K562 (cell line): ENCODE data around the gene RNF121. TPM values are rescaled to one million over a fixed set of nuclear protein-coding genes. Genes with fewer than 3 reads are reported as not detected.

Experiments used
- ATAC-seq: fragments of 200-7000 bp; cut with Tn5 transposase; 3 replicates; pipeline ENCODE4 v1.9.1; 2020; ENCODE audit warnings: moderate library complexity
- BruUV-seq: library from RNA; stranded (reverse); fragments of 400-500 nt; replicated peaks from 2 replicates; lab custom pipeline; 2021; lab: Mats Ljungman, UMichigan
- CTCF ChIA-PET: fragments of 300-600 bp; formaldehyde crosslinking; extraction: SDS; loops from one replicate; lab custom pipeline; 2021; ENCODE audit warnings: low intra/inter-chr PET ratio; lab: Yijun Ruan, JAX
- POLR2A ChIA-PET: fragments of 300-600, 350-650 bp; sonication (Branson Sonifier 250); formaldehyde crosslinking; extraction: SDS; loops from one replicate; lab custom pipeline; 2021; ENCODE audit warnings: antibody characterized with exemption, inconsistent platforms; lab: Yijun Ruan, JAX
- DNase-seq, 4 experiments: peaks; one replicate each; pipeline versions ENCODE4 v3.0.0 to v3.0.0-alpha.2; 2011 to 2018; ENCODE audit warnings: low spot score in 3 of 4, mixed read lengths in 3 of 4; ENCODE audit errors: extremely low read depth in 1 of 4
- FAIRE-seq: peaks from 2 replicates; lab custom pipeline; 2011; peaks lifted over from hg19 to GRCh38; lab: Jason Lieb, UNC
- H2AFZ ChIP-seq: 2 replicates; pipeline ENCODE4 v1.6.0; 2011; ENCODE audit warnings: low read depth, low read length, control low read depth, inconsistent platforms
- H3K27ac ChIP-seq: fragments of 200-600 bp; 3 replicates; pipeline ENCODE4 v1.8.0; 2011; ENCODE audit warnings: low read depth, mild to moderate bottlenecking, control low read depth, inconsistent platforms, low read length, moderate library complexity, mixed read lengths; ENCODE audit errors: extremely low read depth
- H3K27me3 ChIP-seq, 2 experiments: fragments of 300-600 bp in 1 of 2; 2 replicates in 1 of 2; 3 replicates in 1 of 2; pipeline versions ENCODE4 v1.6.0 to v1.8.0; 2011; ENCODE audit warnings: inconsistent platforms in 2 of 2, low read length in 2 of 2, mild to moderate bottlenecking in 1 of 2, mixed read lengths in 1 of 2, moderate library complexity in 1 of 2; ENCODE audit not compliant: control insufficient read depth in 2 of 2, insufficient read depth in 2 of 2
- H3K36me3 ChIP-seq: fragments of 300-600 bp; 3 replicates; pipeline ENCODE4 v1.8.0; 2011; ENCODE audit warnings: mild to moderate bottlenecking, low read length, inconsistent platforms; ENCODE audit not compliant: control insufficient read depth, insufficient read depth
- H3K4me1 ChIP-seq, 2 experiments: fragments of 200-600 bp in 1 of 2; replicated peaks in 1 of 2; 2 replicates in 1 of 2; 3 replicates in 1 of 2; pipeline versions ENCODE4 v1.5.1 to v1.8.0; 2011; ENCODE audit warnings: inconsistent platforms in 2 of 2, low read length in 2 of 2, mild to moderate bottlenecking in 1 of 2, mixed read lengths in 1 of 2, moderate library complexity in 1 of 2; ENCODE audit not compliant: control insufficient read depth in 2 of 2, insufficient read depth in 2 of 2
- H3K4me2 ChIP-seq: 2 replicates; pipeline ENCODE4 v1.6.1; 2011; ENCODE audit warnings: low read length, control low read depth, inconsistent platforms, mixed read lengths; ENCODE audit not compliant: insufficient read depth
- H3K4me3 ChIP-seq: fragments of 200-600 bp; sonication (generic), shearing (Covaris generic); 2 replicates; pipeline ENCODE4 v1.5.1; 2016; ENCODE audit warnings: control low read depth, inconsistent platforms
- H3K79me2 ChIP-seq: fragments of 200-600 bp; 3 replicates; pipeline ENCODE4 v1.8.0; 2011; ENCODE audit warnings: low read length, inconsistent platforms; ENCODE audit not compliant: control insufficient read depth, insufficient read depth
- H3K9ac ChIP-seq, 2 experiments: 2 replicates each; pipeline versions ENCODE4 v1.6.0 to v1.6.1; 2011; ENCODE audit warnings: low read depth in 2 of 2, low read length in 2 of 2, control low read depth in 1 of 2, inconsistent platforms in 1 of 2, mild to moderate bottlenecking in 1 of 2, mixed read lengths in 1 of 2; ENCODE audit not compliant: insufficient read depth in 1 of 2
- H3K9me1 ChIP-seq: one replicate; pipeline ENCODE4 v1.6.0; 2011; ENCODE audit warnings: inconsistent platforms, mild to moderate bottlenecking, low read length, moderate library complexity; ENCODE audit not compliant: control insufficient read depth, insufficient read depth
- H3K9me3 ChIP-seq: replicated peaks from 2 replicates; pipeline ENCODE4 v1.5.1; 2011; ENCODE audit warnings: low read depth, low read length, inconsistent platforms; ENCODE audit not compliant: control insufficient read depth, insufficient read depth
- H4K20me1 ChIP-seq: replicated peaks from 2 replicates; pipeline ENCODE4 v1.6.1; 2011; ENCODE audit warnings: low read length, inconsistent platforms, mixed read lengths; ENCODE audit not compliant: control insufficient read depth, insufficient read depth
- MBD2 ChIP-seq: sonication (generic); IDR thresholded peaks from 2 replicates; pipeline ENCODE4 v1.6.1; 2016; ENCODE audit warnings: low read depth, borderline replicate concordance
- NRF1 ChIP-seq, 2 experiments: fragments of 450-650 bp; IDR thresholded peaks in 1 of 2; conservative IDR thresholded peaks in 1 of 2; 2 replicates each; pipeline ENCODE4 v1.6.1; 2014; ENCODE audit warnings: mild to moderate bottlenecking in 2 of 2
- PCBP2 ChIP-seq: fragments of 200-400 bp; formaldehyde crosslinking; IDR thresholded peaks from 2 replicates; pipeline ENCODE4 v1.6.1; 2018; ENCODE audit warnings: low read length, low read depth, mild to moderate bottlenecking, moderate library complexity; ENCODE audit not compliant: poor library complexity, severe bottlenecking
- PML ChIP-seq: IDR thresholded peaks from 2 replicates; pipeline ENCODE4 v1.6.1; 2012; ENCODE audit warnings: low read length, inconsistent platforms
- PRMT5 ChIP-seq: sonication (generic); formaldehyde crosslinking; IDR thresholded peaks from 2 replicates; pipeline ENCODE4 v1.5.0; 2020; ENCODE audit warnings: missing genetic modification reagents
- RBM22 ChIP-seq: fragments of 200-400 bp; formaldehyde crosslinking; IDR thresholded peaks from 2 replicates; pipeline ENCODE4 v1.6.1; 2018; ENCODE audit warnings: low read length, low read depth; ENCODE audit not compliant: poor library complexity, severe bottlenecking
- SRSF7 ChIP-seq: fragments of 200-400 bp; formaldehyde crosslinking; optimal IDR thresholded peaks from 2 replicates; pipeline ENCODE3; 2017; ENCODE audit warnings: mild to moderate bottlenecking, low read depth, low read length
- TARDBP ChIP-seq: fragments of 450-650 bp; IDR thresholded peaks from 2 replicates; pipeline ENCODE4 v1.6.1; 2016
- ZBED1 ChIP-seq: IDR thresholded peaks from 2 replicates; pipeline ENCODE4 v1.6.1; 2014
- ZKSCAN1 ChIP-seq: fragments of 150-350 bp; IDR thresholded peaks from 2 replicates; pipeline ENCODE4 v1.6.1; 2016; ENCODE audit warnings: low read depth, low read length
- ZNF134 ChIP-seq: fragments of 250-450 bp; sonication (Bioruptor Pico); conservative IDR thresholded peaks from 2 replicates; pipeline ENCODE4 v1.4.0; 2020
- WGBS: fragments of 100-300 bp; shearing (Covaris generic); methylation state at CpG from one replicate; pipeline ENCODE4 v1.1.6; 2016; ENCODE audit warnings: low coverage, mixed read lengths; ENCODE audit not compliant: insufficient coverage; ENCODE audit errors: missing lambda C conversion rate; 5-methylcytosine and 5-hydroxymethylcytosine counted together
- in situ Hi-C: fragments of 300-500 bp; cut with MboI; formaldehyde crosslinking; loops from 4 replicates; pipeline ENCODE4 v1.15.0; 2018; ENCODE audit warnings: inconsistent platforms, mixed read lengths
- intact Hi-C: fragments of 100-400 bp; cut with micrococcal nuclease; formaldehyde crosslinking; loops from 2 replicates; pipeline ENCODE4 v1.14.2; 2022
- polyA plus RNA-seq, 8 experiments: library from polyadenylated mRNA; depleted of rRNA in 4 of 8; stranded (reverse) in 5 of 8; unstranded in 3 of 8; fragments of >200 nt; fragmentation: Nextera tagmentation in 2 of 8; fragmentation: Illumina TruSeq in 1 of 8; extraction: Ambion mirVana in 2 of 8; extraction: Trizol in 1 of 8; gene quantifications; 2 replicates each; pipeline versions ENCODE4 v1.2.1 to v1.2.3, GENCODE V29; 2011 to 2014; ENCODE audit warnings: inconsistent platforms in 1 of 8, missing spikeins in 1 of 8
- total RNA-seq, 7 experiments: library from RNA; depleted of rRNA in 6 of 7; stranded (reverse); fragments of >200 nt in 6 of 7; fragmentation: Illumina TruSeq in 2 of 7; extraction: Trizol in 2 of 7; gene quantifications; 2 replicates each; pipeline versions ENCODE4 v1.2.1 to v1.2.3, GENCODE V29; 2011 to 2021; ENCODE audit warnings: low replicate concordance in 1 of 7
- TF ChIP-seq, protein P1 (sequence below), 2 experiments: IDR thresholded peaks in 1 of 2; conservative IDR thresholded peaks in 1 of 2; 2 replicates each; pipeline ENCODE4 v1.6.1; 2016; ENCODE audit warnings: low read depth in 2 of 2, mild to moderate bottlenecking in 1 of 2, missing compliant biosample characterization in 1 of 2, missing genetic modification characterization in 1 of 2, moderate library complexity in 1 of 2
- TF ChIP-seq, protein P2 (sequence below): fragments of 450-650 bp; formaldehyde crosslinking; IDR thresholded peaks from 2 replicates; pipeline ENCODE4 v1.4.0; 2020; ENCODE audit warnings: mild to moderate bottlenecking

Gene RNF121
- total and polyA plus RNA-seq, 9 of the 15 experiments (the other 6 are each of a cell fraction or from before 2014, with no cell fraction given) = 8.0 to 63.4 (median 20.5) TPM

- TF ChIP-seq, protein P1, sequence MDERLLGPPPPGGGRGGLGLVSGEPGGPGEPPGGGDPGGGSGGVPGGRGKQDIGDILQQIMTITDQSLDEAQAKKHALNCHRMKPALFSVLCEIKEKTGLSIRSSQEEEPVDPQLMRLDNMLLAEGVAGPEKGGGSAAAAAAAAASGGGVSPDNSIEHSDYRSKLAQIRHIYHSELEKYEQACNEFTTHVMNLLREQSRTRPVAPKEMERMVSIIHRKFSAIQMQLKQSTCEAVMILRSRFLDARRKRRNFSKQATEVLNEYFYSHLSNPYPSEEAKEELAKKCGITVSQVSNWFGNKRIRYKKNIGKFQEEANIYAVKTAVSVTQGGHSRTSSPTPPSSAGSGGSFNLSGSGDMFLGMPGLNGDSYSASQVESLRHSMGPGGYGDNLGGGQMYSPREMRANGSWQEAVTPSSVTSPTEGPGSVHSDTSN (CRISPR knock-in tag; IDR thresholded peaks at IDR 0.05; ENCODE audit: low read depth) = no peak
- TF ChIP-seq, protein P1 (tag; conservative IDR thresholded peaks at IDR 0.05; ENCODE audit: low read depth) = 0 out of 2 replicates have a peak, but pooled peaks have one; percentile 26
- peak; percentile 87 for TF ChIP-seq PML
- TF ChIP-seq ZKSCAN1 = 0 out of 2 replicates have a peak, but pooled peaks have one; percentile 16
- TF ChIP-seq ZBED1 = peak; percentile 70; the same call in 1 of the 2 replicates
- TF ChIP-seq, all 486 proteins: peak for 92
Measured at GRCh38 chr11:71995726-71996291, 67.0 kb downstream of the RNF121 start (continued).

- intact Hi-C loops (loop anchor here (5.0 kb wide), 1 partner anchor 134 kb away; no protein-coding TSS in a partner anchor), in situ Hi-C loops (no loop called here)
- BruUV-seq = no TSS peak
- Histone ChIP-seq H3K9me3 (no peaks in the 10 kb centered on the region), H3K27me3 (no peaks in the 10 kb centered on the region), H3K4me3 (no peak overlapping the region), H2AFZ (no peak overlapping the region), H3K27ac (peak overlapping the region; percentile 69; the same call in 1 of the 3 replicates), H3K9ac (peak overlapping the region in 1 of 2 experiments; percentile 61; a peak in 1 of 4 replicates), H4K20me1 (peaks cover 10% of the 10 kb centered on the region), H3K9me1 (peaks cover 14% of the 10 kb centered on the region), H3K79me2 (no peaks in the 10 kb centered on the region), H3K4me2 (no peak overlapping the region), H3K36me3 (peaks cover 48% of the 10 kb centered on the region), H3K4me1 (peaks cover 44 to 66% of the 10 kb centered on the region in 2 experiments)
- WGBS = 84% methylated on average over 4 of the region's 4 CpGs
- no peak for ATAC-seq
- no peak for DNase-seq
- FAIRE-seq = no peak
- POLR2A ChIA-PET = interaction anchor here (3.5 kb wide), 1 partner anchor 9 kb away, joined by 12 read pairs; no protein-coding TSS in a partner anchor
- CTCF ChIA-PET = interaction anchor here (0.6 kb wide), 1 partner anchor 450 kb away, joined by 3 read pairs; no protein-coding TSS in a partner anchor
- TF ChIP-seq, protein P2, sequence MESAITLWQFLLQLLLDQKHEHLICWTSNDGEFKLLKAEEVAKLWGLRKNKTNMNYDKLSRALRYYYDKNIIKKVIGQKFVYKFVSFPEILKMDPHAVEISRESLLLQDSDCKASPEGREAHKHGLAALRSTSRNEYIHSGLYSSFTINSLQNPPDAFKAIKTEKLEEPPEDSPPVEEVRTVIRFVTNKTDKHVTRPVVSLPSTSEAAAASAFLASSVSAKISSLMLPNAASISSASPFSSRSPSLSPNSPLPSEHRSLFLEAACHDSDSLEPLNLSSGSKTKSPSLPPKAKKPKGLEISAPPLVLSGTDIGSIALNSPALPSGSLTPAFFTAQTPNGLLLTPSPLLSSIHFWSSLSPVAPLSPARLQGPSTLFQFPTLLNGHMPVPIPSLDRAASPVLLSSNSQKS (CRISPR knock-in tag) = no peak
- no peak for TF ChIP-seq MBD2
- no peak for TF ChIP-seq TARDBP
- TF ChIP-seq RBM22 = no peak
- TF ChIP-seq PCBP2 = no peak
- no peak for TF ChIP-seq PRMT5
- TF ChIP-seq NRF1 (conservative IDR thresholded peaks at IDR 0.05 in 1 of 2, IDR thresholded peaks at IDR 0.05 in 1 of 2) = no peak
- TF ChIP-seq SRSF7 = no peak
- no peak for TF ChIP-seq ZNF134 (CRISPR knock-in tag)
Measured at GRCh38 chr11:71996517-71996916, 67.7 kb downstream of the RNF121 start.
